Keratinocyte (primary cell): ENCODE data around the gene PRKCA. TPM values are rescaled to one million over a fixed set of nuclear protein-coding genes. Genes with fewer than 3 reads are reported as not detected.

Source experiments
- DNase-seq: peaks from one replicate; pipeline ENCODE4 v3.0.0-alpha.2; 2011; ENCODE audit warnings: low read depth, missing footprints, low spot score
- FAIRE-seq: peaks from 2 replicates; lab custom pipeline; 2011; peaks lifted over from hg19 to GRCh38; lab: Jason Lieb, UNC
- H2AFZ ChIP-seq: 2 replicates; pipeline ENCODE4 v1.6.0; 2012; ENCODE audit warnings: low read length, control low read depth, inconsistent platforms; ENCODE audit not compliant: control insufficient read depth
- H3K27ac ChIP-seq: 2 replicates; pipeline ENCODE4 v1.5.1; 2011; ENCODE audit warnings: low read length; ENCODE audit not compliant: control insufficient read depth, insufficient read depth
- H3K27me3 ChIP-seq: 3 replicates; pipeline ENCODE4 v1.6.0; 2011; ENCODE audit warnings: low read length; ENCODE audit not compliant: control insufficient read depth, insufficient read depth; ENCODE audit errors: extremely low read depth
- H3K36me3 ChIP-seq, 2 experiments: 2 replicates in 1 of 2; 3 replicates in 1 of 2; pipeline ENCODE4 v1.5.1; 2011; ENCODE audit warnings: low read length in 2 of 2, mild to moderate bottlenecking in 1 of 2; ENCODE audit not compliant: control insufficient read depth in 2 of 2, insufficient read depth in 2 of 2; ENCODE audit errors: extremely low read depth in 1 of 2
- H3K4me1 ChIP-seq: 3 replicates; pipeline ENCODE4 v1.5.1; 2011; ENCODE audit warnings: low read length; ENCODE audit not compliant: control insufficient read depth, insufficient read depth; ENCODE audit errors: extremely low read depth
- H3K4me2 ChIP-seq: 3 replicates; pipeline ENCODE4 v1.6.0; 2011; ENCODE audit warnings: low read depth, low read length; ENCODE audit not compliant: control insufficient read depth, insufficient read depth; ENCODE audit errors: extremely low read depth
- H3K4me3 ChIP-seq, 3 experiments: fragments of 200-600 bp in 1 of 3; sonication (generic) in 1 of 3; 2 replicates in 2 of 3; 3 replicates in 1 of 3; pipeline ENCODE4 v1.5.1; 2011 to 2016; ENCODE audit warnings: low read length in 3 of 3, mild to moderate bottlenecking in 3 of 3, control low read depth in 2 of 3, inconsistent platforms in 1 of 3, low read depth in 1 of 3, mixed read lengths in 1 of 3, mixed run types in 1 of 3, moderate library complexity in 1 of 3; ENCODE audit not compliant: control insufficient read depth in 2 of 3, insufficient read depth in 2 of 3; ENCODE audit errors: extremely low read depth in 1 of 3
- H3K79me2 ChIP-seq: 2 replicates; pipeline ENCODE4 v1.6.0; 2012; ENCODE audit warnings: low read length; ENCODE audit not compliant: control insufficient read depth, insufficient read depth
- H3K9ac ChIP-seq: 3 replicates; pipeline ENCODE4 v1.6.0; 2011; ENCODE audit warnings: low read length; ENCODE audit not compliant: control insufficient read depth, insufficient read depth; ENCODE audit errors: extremely low read depth
- H3K9me1 ChIP-seq: 3 replicates; pipeline ENCODE4 v1.6.0; 2011; ENCODE audit warnings: low read length; ENCODE audit not compliant: control insufficient read depth, insufficient read depth; ENCODE audit errors: extremely low read depth
- H3K9me3 ChIP-seq: 2 replicates; pipeline ENCODE4 v1.5.1; 2012; ENCODE audit warnings: low read depth, low read length; ENCODE audit not compliant: control insufficient read depth
- H4K20me1 ChIP-seq: 3 replicates; pipeline ENCODE4 v1.6.0; 2011; ENCODE audit warnings: low read length; ENCODE audit not compliant: control insufficient read depth, insufficient read depth; ENCODE audit errors: extremely low read depth
- CTCF ChIP-seq, 3 experiments: IDR thresholded peaks in 1 of 3; conservative IDR thresholded peaks in 1 of 3; optimal IDR thresholded peaks in 1 of 3; 2 replicates in 2 of 3; 3 replicates in 1 of 3; pipeline versions ENCODE3 to v1.5.1; 2011; ENCODE audit warnings: low read length in 3 of 3, mild to moderate bottlenecking in 3 of 3, moderate library complexity in 2 of 3, control low read depth in 1 of 3, inconsistent platforms in 1 of 3; ENCODE audit not compliant: insufficient read depth in 2 of 3; ENCODE audit errors: extremely low read depth in 1 of 3
- EZH2 ChIP-seq: IDR thresholded peaks from one replicate; pipeline ENCODE4 v1.6.1; 2012; ENCODE audit warnings: inconsistent platforms, mild to moderate bottlenecking, low read length, moderate library complexity
- dilution Hi-C: fragments of 300-500 bp; cut with MboI; formaldehyde crosslinking; loops from one replicate; pipeline ENCODE4 v1.7.0; 2020; ENCODE audit warnings: low sequenced_read_pairs; ENCODE audit not compliant: extremely low pct_ligation_motif_present
- polyA plus RNA-seq, 5 experiments: library from polyadenylated mRNA; depleted of rRNA in 3 of 5; stranded (reverse) in 3 of 5; stranded (forward) in 1 of 5; unstranded in 1 of 5; fragments of >200 nt; gene quantifications; 1 replicate in 1 of 5; 2 replicates in 3 of 5; 3 replicates in 1 of 5; pipeline versions ENCODE4 v1.2.1 to v1.2.3, GENCODE V29; 2011 to 2012; ENCODE audit warnings: missing spikeins in 2 of 5, low read depth in 1 of 5, low replicate concordance in 1 of 5

PRKCA gene
- polyA plus RNA-seq, 1 donor (not counting 4 experiments of a cell fraction or from before 2014, with no cell fraction given), result 3.6 TPM

DNA sequence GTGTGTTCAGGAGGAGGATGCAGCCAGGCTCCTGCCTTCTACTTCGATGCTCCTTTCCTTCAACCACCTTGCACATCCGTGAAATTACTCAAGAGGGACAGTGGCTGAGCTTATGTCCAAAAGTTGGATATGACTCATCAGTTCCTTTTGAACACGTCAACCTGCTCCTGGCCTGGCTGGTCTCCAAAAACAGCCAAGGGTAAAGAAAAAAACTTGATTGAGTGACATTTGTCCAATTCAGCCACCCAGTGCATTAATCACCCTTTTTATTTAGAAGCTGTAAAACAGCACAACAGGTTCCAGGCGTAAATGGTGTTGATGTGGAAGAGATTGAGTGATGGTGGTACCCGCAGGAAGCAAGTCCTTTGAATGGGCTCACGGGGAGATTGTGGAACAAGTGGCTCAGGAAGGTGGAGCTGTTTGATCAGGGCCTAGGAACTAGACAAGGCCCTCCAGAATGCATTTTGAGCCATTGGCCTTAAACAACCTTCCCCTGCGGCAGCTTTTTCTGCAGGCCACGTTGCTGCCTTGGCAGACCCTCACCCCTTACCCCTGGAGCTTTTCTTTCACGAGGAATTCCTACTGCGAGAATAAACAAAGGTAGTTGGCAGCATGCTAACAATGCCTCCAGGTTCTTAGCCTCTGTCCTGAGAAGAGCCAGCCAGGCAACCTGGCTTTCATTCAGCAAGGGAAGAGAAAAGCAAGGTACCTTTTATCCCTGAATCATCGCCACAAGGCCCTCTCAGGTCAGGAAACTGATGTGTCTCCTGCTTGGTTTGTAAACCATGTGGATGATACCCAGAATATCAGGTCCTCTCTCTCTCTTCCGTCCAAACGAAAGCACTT is 359.2 kb downstream of the PRKCA start:
- Histone ChIP-seq H3K9me1 (no peaks in the 10 kb centered on the region), H3K9me3 (no peaks in the 10 kb centered on the region), H4K20me1 (no peaks in the 10 kb centered on the region), H3K27me3 (no peaks in the 10 kb centered on the region), H3K4me1 (peaks cover 16% of the 10 kb centered on the region), H3K36me3 (no peaks in the 10 kb centered on the region), H3K27ac (no peak overlapping the region), H3K4me3 (no peak overlapping the region), H3K4me2 (no peak overlapping the region), H3K9ac (no peak overlapping the region), H2AFZ (no peak overlapping the region), H3K79me2 (no peaks in the 10 kb centered on the region)
- peak; percentile 67 for FAIRE-seq
- TF ChIP-seq CTCF (optimal IDR thresholded peaks at IDR 0.05 in 1 of 3, IDR thresholded peaks at IDR 0.05 in 1 of 3, conservative IDR thresholded peaks at IDR 0.05 in 1 of 3; ENCODE audit: extremely low read depth in 1 of 3, insufficient read depth in 2 of 3, low read length in 3 of 3) (no peak), EZH2 (no peak)
- DNase-seq, result peak; percentile 56
- dilution Hi-C loops, result no loop called here

GRCh38 chr17:66662496-66662895 is 360.1 kb downstream of the PRKCA start:
- Histone ChIP-seq H3K79me2 (no peaks in the 10 kb centered on the region), H3K36me3 (no peaks in the 10 kb centered on the region), H3K4me1 (peaks cover 14% of the 10 kb centered on the region), H4K20me1 (no peaks in the 10 kb centered on the region), H3K9ac (no peak overlapping the region), H3K4me3 (no peak overlapping the region), H3K9me3 (no peaks in the 10 kb centered on the region), H3K9me1 (no peaks in the 10 kb centered on the region), H3K27ac (no peak overlapping the region), H2AFZ (no peak overlapping the region), H3K27me3 (no peaks in the 10 kb centered on the region), H3K4me2 (no peak overlapping the region)
- dilution Hi-C loops, result no loop called here
- no peak for TF ChIP-seq CTCF (optimal IDR thresholded peaks at IDR 0.05 in 1 of 3, IDR thresholded peaks at IDR 0.05 in 1 of 3, conservative IDR thresholded peaks at IDR 0.05 in 1 of 3; ENCODE audit: extremely low read depth in 1 of 3, insufficient read depth in 2 of 3, low read length in 3 of 3)
- DNase-seq (no peak), FAIRE-seq (no peak)
